Kidney epithelial cell (primary cell): ENCODE measurements around the gene CELSR1. TPM values are rescaled to one million over a fixed set of nuclear protein-coding genes. Genes with fewer than 3 reads are reported as not detected.
"Not testable (repeated sequence)": the region's sequence is repeated elsewhere in the genome, so short reads cannot be mapped to it uniquely, and the experiment has no call there.

Experiments used
- DNase-seq: peaks from one replicate; pipeline ENCODE4 v3.0.0-alpha.2; 2010; ENCODE audit warnings: low read depth
- H3K27me3 ChIP-seq: 2 replicates; pipeline ENCODE4 v1.6.0; 2011; ENCODE audit warnings: low read length; ENCODE audit not compliant: control insufficient read depth, insufficient read depth
- H3K36me3 ChIP-seq: 2 replicates; pipeline ENCODE4 v1.5.1; 2011; ENCODE audit warnings: low read length; ENCODE audit not compliant: control insufficient read depth, insufficient read depth
- H3K4me3 ChIP-seq: 2 replicates; pipeline ENCODE4 v1.5.1; 2011; ENCODE audit warnings: low read depth, mild to moderate bottlenecking, control low read depth, low read length
- CTCF ChIP-seq: IDR thresholded peaks from 2 replicates; pipeline ENCODE4 v1.5.1; 2011; ENCODE audit warnings: mild to moderate bottlenecking, moderate library complexity, low read length, control low read depth, inconsistent platforms; ENCODE audit not compliant: insufficient read depth, poor library complexity, severe bottlenecking
- total RNA-seq: library from RNA; depleted of rRNA; stranded (reverse); fragments of >200 nt; gene quantifications from 2 replicates; pipeline ENCODE4 v1.2.3, GENCODE V29; 2015

The CELSR1 gene
- total RNA-seq, 1 donor from 2014 or later = 180 TPM

DNA sequence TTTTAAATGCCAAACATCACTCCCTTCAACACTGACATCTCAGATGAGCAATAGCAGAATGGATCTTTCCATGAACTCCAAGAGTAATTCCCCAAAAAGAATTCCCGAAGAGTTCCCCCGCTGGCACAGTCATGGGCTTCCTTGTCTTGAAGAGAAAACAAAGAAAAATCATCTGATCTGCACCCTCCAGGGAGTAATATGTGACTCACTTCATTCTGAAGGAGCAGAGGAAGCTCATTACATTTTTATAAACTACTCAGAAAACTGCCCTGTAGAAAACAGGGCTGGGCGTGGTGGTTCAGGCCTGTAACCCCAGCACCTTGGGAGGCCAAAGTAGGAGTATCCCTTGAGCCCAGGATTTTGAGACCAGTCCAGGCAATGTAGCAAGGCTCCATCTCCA is 35.7 kb downstream of the CELSR1 start:
- DNase-seq = peak; percentile 72
- Histone ChIP-seq H3K27me3 (no peaks in the 10 kb centered on the region), H3K4me3 (no peak overlapping the region), H3K36me3 (no peaks in the 10 kb centered on the region)
- no peak for TF ChIP-seq CTCF

GRCh38 chr22:46501265-46501664 is 36.2 kb downstream of the CELSR1 start:
- not testable (repeated sequence) for DNase-seq, H3K27me3 ChIP-seq, H3K36me3 ChIP-seq, H3K4me3 ChIP-seq

GRCh38 chr22:46500201-46500600 is 37.2 kb downstream of the CELSR1 start:
- DNase-seq = no peak
- Histone ChIP-seq H3K27me3 (no peaks in the 10 kb centered on the region), H3K36me3 (no peaks in the 10 kb centered on the region), H3K4me3 (no peak overlapping the region)
- no peak for TF ChIP-seq CTCF

- DNase-seq = no peak
- no peak for TF ChIP-seq CTCF
- Histone ChIP-seq H3K4me3 (no peak overlapping the region), H3K27me3 (no peaks in the 10 kb centered on the region), H3K36me3 (no peaks in the 10 kb centered on the region)
Observed at GRCh38 chr22:46499805-46500189, 37.6 kb downstream of the CELSR1 start.

- Histone ChIP-seq H3K27me3 (no peaks in the 10 kb centered on the region), H3K4me3 (no peak overlapping the region), H3K36me3 (no peaks in the 10 kb centered on the region)
- no peak for DNase-seq
- no peak for TF ChIP-seq CTCF
Observed at GRCh38 chr22:46491946-46492345, 45.5 kb downstream of the CELSR1 start.

GRCh38 chr22:46490538-46490937 is 46.9 kb downstream of the CELSR1 start:
- no peak overlapping the region for H3K4me3 ChIP-seq
- TF ChIP-seq CTCF = no peak
- no peaks in the 10 kb centered on the region for H3K36me3 ChIP-seq
- no peaks in the 10 kb centered on the region for H3K27me3 ChIP-seq
- DNase-seq = no peak
